Measurements from ENCODE around the gene REPIN1.

- TF ChIP-seq POLR2AphosphoS5 (IDR thresholded peaks at IDR 0.05; ENCODE audit: borderline replicate concordance, low read depth, low read length) (no peak), EZH2 (IDR thresholded peaks at IDR 0.05) (no peak)
These were observed 30.9 kb downstream of the REPIN1 start for GRCh38 chr7:150399421-150400007.

Measured in SK-N-MC (cell line).